IPS-18a (cell line): ENCODE data around the gene CCR2.
"Not testable (repeated sequence)": the region's sequence is repeated elsewhere in the genome, so short reads cannot be mapped to it uniquely, and the experiment has no call there.

Experiments
- H3K27ac ChIP-seq: one replicate; pipeline ENCODE4 v1.5.1; 2013; ENCODE audit warnings: low read length
- H3K27me3 ChIP-seq: one replicate; pipeline ENCODE4 v1.6.1; 2013; ENCODE audit warnings: mild to moderate bottlenecking, low read length; ENCODE audit not compliant: control insufficient read depth, insufficient read depth
- H3K36me3 ChIP-seq: one replicate; pipeline ENCODE4 v1.6.1; 2013; ENCODE audit warnings: low read depth, low read length; ENCODE audit not compliant: control insufficient read depth
- H3K4me1 ChIP-seq: one replicate; pipeline ENCODE4 v1.6.1; 2013; ENCODE audit warnings: low read depth, low read length; ENCODE audit not compliant: control insufficient read depth
- H3K4me3 ChIP-seq: one replicate; pipeline ENCODE4 v1.5.1; 2013; ENCODE audit warnings: low read length
- H3K9ac ChIP-seq: one replicate; pipeline ENCODE4 v1.6.1; 2013; ENCODE audit warnings: mild to moderate bottlenecking, low read length, moderate library complexity
- H3K9me3 ChIP-seq: one replicate; pipeline ENCODE4 v1.6.1; 2013; ENCODE audit warnings: low read depth, low read length; ENCODE audit not compliant: control insufficient read depth

The CCR2 gene

DNA sequence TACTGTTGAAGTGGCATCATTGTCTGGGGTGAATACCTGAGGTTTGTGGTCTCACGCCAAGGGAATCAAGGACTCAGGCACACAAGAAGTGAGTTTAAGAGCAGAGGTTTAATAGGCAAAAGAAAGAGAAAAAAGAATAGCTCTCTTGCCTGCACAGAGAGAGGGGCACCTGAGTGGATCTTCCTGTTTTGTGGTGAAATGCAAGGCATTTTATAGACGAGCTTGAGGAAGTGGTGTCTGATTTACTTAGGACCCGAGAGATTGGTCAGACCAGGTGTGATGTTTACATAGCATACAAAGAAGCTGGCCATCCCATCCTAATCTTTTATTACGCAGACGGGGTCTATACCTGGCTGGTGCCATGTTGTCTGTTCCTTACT lies 30.0 kb downstream of the CCR2 start:
- Histone ChIP-seq H3K36me3 (no peaks in the 10 kb centered on the region), H3K9ac (no peak overlapping the region), H3K9me3 (no peaks in the 10 kb centered on the region), H3K4me3 (no peak overlapping the region), H3K27ac (no peak overlapping the region), H3K27me3 (no peaks in the 10 kb centered on the region), H3K4me1 (peaks cover 5% of the 10 kb centered on the region)

DNA sequence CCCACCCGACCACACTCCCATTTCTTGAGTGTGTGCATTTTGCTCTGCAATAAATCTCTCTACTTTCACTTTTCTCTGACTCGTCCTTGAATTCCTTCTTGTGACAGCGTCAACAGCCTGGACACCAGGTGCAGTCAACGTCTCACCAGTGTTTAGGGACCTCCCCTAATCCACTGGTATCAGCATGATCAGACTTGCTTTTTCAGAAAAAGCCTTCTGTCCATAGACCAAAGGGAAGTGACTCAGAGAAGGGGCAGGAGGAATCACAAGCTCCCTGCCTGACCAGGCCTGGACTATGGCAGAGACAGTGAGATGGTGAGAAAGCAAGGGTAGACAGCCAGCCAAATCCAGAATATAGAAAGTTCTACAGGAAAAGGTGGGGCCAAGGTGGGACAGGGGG lies 32.3 kb downstream of the CCR2 start:
- H3K27ac ChIP-seq, result no peak overlapping the region
- H3K4me3 ChIP-seq, result no peak overlapping the region
- no peaks in the 10 kb centered on the region for H3K36me3 ChIP-seq
- no peak overlapping the region for H3K9ac ChIP-seq
- no peaks in the 10 kb centered on the region for H3K27me3 ChIP-seq
- H3K9me3 ChIP-seq, result no peaks in the 10 kb centered on the region
- H3K4me1 ChIP-seq, result no peaks in the 10 kb centered on the region

DNA sequence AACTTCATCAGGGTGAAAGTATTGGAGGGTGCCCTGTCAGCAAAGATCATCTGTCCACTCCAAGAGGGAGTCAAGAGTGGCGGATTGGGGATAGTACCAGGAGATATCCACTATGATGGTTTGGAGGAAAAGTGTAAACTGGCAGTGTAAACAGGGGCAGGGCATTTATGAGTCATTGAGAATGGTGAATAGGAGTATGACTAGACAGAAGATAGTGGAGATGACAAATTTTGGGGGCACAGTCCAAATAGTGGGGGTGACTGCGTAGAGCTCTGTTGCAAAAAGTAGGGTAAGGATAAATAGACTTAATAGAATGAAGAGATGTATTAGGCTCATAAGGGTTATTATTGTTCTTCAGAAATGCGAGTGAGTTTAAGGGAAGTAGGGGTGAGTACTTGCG lies 34.9 kb downstream of the CCR2 start:
- H3K27me3 ChIP-seq, H3K9ac ChIP-seq, H3K27ac ChIP-seq, H3K4me3 ChIP-seq, H3K4me1 ChIP-seq, H3K9me3 ChIP-seq, H3K36me3 ChIP-seq: not testable (repeated sequence)

- H3K9ac ChIP-seq, result no peak overlapping the region
- H3K27me3 ChIP-seq, result no peaks in the 10 kb centered on the region
- no peak overlapping the region for H3K4me3 ChIP-seq
- H3K9me3 ChIP-seq, result no peaks in the 10 kb centered on the region
- no peak overlapping the region for H3K27ac ChIP-seq
- peaks cover 7% of the 10 kb centered on the region for H3K4me1 ChIP-seq
- H3K36me3 ChIP-seq, result no peaks in the 10 kb centered on the region
Measured at GRCh38 chr3:46389306-46389705, 35.4 kb downstream of the CCR2 start.

- not testable (repeated sequence) for H3K27ac ChIP-seq, H3K4me1 ChIP-seq, H3K9ac ChIP-seq, H3K9me3 ChIP-seq, H3K4me3 ChIP-seq, H3K36me3 ChIP-seq, H3K27me3 ChIP-seq
Measured at GRCh38 chr3:46391526-46391925, 37.6 kb downstream of the CCR2 start.

DNA sequence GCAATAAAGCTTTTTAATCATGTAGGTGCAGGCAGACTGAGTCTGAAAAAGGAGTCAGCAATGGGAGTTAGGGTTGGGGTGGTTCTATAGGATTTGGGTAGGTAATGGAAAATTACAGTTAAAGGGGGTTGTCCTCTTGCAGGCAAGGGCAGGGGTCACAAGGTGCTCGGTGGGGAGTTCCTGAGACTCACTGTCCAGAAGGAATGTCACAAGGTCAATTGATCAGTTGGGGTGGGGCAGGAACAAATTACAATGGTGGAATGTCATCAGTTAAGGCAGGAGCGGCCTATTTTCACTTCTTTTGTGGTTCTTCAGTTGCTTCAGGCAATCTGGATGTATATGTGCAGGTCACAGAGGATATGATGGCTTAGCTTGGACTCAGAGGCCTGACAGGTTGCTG lies 39.1 kb downstream of the CCR2 start:
- H3K9ac ChIP-seq, result no peak overlapping the region
- H3K27me3 ChIP-seq, result no peaks in the 10 kb centered on the region
- no peak overlapping the region for H3K27ac ChIP-seq
- H3K4me3 ChIP-seq, result no peak overlapping the region
- no peaks in the 10 kb centered on the region for H3K9me3 ChIP-seq
- H3K36me3 ChIP-seq, result no peaks in the 10 kb centered on the region
- peaks cover 7% of the 10 kb centered on the region for H3K4me1 ChIP-seq

- no peak overlapping the region for H3K27ac ChIP-seq
- no peak overlapping the region for H3K9ac ChIP-seq
- peaks cover 7% of the 10 kb centered on the region for H3K4me1 ChIP-seq
Measured at GRCh38 chr3:46393554-46394434, 39.9 kb downstream of the CCR2 start.

DNA sequence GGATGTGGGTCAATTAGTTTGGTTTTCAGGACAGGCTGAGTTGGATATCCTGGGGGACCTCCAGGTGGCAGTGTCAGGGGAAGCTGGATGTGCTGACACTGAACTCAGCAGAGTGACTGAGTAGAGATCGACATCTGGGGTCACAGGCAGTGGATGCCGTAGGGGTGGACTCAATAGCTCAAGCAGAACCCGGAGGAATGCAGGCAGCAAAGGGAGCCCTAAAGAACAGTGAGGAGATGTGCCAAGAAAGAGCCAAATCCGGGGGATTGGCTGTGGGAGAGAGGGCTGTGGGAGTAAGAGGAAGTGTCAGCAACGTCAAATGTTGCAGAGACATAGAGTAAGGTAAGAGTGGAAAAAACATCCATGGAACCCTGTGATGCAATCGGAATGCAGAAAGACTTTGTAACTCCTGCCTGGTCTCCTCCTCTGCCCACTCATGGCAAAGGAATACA lies 41.3 kb downstream of the CCR2 start:
- Histone ChIP-seq H3K9ac (no peak overlapping the region), H3K36me3 (no peaks in the 10 kb centered on the region), H3K9me3 (no peaks in the 10 kb centered on the region), H3K4me1 (peaks cover 7% of the 10 kb centered on the region), H3K4me3 (no peak overlapping the region), H3K27ac (no peak overlapping the region), H3K27me3 (no peaks in the 10 kb centered on the region)

More at GRCh38 chr3:46393554-46394434, 39.9 kb downstream of the CCR2 start:
- Histone ChIP-seq H3K4me3 (no peak overlapping the region), H3K9me3 (no peaks in the 10 kb centered on the region), H3K27me3 (no peaks in the 10 kb centered on the region), H3K36me3 (no peaks in the 10 kb centered on the region)

- no peaks in the 10 kb centered on the region for H3K9me3 ChIP-seq
- H3K36me3 ChIP-seq, result no peaks in the 10 kb centered on the region
- H3K27ac ChIP-seq, result no peak overlapping the region
- H3K4me3 ChIP-seq, result no peak overlapping the region
- no peak overlapping the region for H3K9ac ChIP-seq
- H3K4me1 ChIP-seq, result peaks cover 7% of the 10 kb centered on the region
- no peaks in the 10 kb centered on the region for H3K27me3 ChIP-seq
Measured at GRCh38 chr3:46395766-46396530, 42.0 kb downstream of the CCR2 start.

GRCh38 chr3:46397111-46397510 lies 43.2 kb downstream of the CCR2 start:
- no peak overlapping the region for H3K4me3 ChIP-seq
- peaks cover 7% of the 10 kb centered on the region for H3K4me1 ChIP-seq
- no peak overlapping the region for H3K9ac ChIP-seq
- no peak overlapping the region for H3K27ac ChIP-seq
- no peaks in the 10 kb centered on the region for H3K36me3 ChIP-seq
- H3K9me3 ChIP-seq, result no peaks in the 10 kb centered on the region
- H3K27me3 ChIP-seq, result no peaks in the 10 kb centered on the region

DNA sequence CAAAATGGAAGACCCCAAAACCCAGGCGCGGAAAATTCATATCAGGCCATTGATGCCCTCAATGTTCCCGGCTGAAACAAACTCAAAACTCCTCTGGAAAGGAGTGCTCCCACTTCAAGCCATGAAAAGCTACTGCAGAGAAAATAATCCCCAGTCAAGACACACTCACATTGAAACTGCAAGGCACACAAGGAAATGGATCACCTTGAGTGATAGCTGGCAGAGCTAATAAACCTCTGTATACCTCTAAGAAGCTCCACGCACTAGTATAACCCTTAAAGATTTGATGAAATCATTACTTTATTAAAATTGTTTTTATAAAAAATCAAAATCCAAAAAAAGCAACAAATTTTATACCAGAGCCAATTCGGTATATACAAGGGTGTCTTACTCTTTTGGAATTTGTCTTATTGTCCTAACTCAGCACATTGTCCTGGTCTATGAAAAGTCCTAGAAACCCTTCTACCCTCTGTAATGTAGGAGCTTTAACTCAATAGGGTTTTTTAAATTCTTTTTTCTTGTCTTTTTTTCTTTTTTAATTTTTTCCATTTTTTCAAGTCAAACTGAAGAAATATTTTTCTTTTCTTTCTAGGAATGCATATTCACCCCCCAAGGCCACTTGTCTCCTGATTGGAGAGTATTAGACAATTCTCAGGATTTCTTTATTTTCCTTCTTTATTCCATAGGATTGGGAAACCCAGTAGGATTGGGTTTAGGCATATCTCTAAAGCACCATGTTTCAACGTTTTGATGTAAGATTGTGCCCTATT lies 44.5 kb downstream of the CCR2 start:
- H3K4me1 ChIP-seq, result peaks cover 7% of the 10 kb centered on the region

More for the DNA sequence above, 44.5 kb downstream of the CCR2 start:
- Histone ChIP-seq H3K9me3 (no peaks in the 10 kb centered on the region), H3K9ac (no peak overlapping the region), H3K4me3 (no peak overlapping the region), H3K27me3 (no peaks in the 10 kb centered on the region), H3K27ac (no peak overlapping the region), H3K36me3 (no peaks in the 10 kb centered on the region)
